NCI-H446 treated with DMSO at 0.1 percent for 48 hours (cell line): ENCODE results near the gene PRDM7.

ENCODE experiments used
- DNase-seq: peaks from one replicate; lab custom pipeline; 2025; lab: John Stamatoyannopoulos, UW

Gene PRDM7

DNA sequence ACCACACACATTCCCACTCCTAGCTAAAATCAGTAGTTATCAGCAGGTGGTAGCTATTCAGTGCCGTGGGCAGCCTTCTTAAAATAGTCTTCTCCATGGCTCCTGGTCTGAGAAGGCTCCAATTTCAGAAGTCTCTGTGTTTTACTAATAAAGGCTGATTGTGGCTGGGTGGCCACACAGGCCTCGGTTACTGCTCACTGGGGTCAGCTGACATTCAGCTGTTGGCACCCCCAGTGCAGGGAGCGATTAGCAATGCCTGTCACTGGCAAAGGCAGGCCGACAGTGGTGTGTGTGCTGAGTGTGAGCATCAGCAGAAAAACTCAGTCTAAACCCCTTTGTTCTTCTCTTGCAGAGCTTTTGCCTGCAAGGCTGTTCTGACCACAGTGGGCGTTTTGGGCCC lies 41.2 kb downstream of the PRDM7 start:
- DNase-seq, result no peak

DNA sequence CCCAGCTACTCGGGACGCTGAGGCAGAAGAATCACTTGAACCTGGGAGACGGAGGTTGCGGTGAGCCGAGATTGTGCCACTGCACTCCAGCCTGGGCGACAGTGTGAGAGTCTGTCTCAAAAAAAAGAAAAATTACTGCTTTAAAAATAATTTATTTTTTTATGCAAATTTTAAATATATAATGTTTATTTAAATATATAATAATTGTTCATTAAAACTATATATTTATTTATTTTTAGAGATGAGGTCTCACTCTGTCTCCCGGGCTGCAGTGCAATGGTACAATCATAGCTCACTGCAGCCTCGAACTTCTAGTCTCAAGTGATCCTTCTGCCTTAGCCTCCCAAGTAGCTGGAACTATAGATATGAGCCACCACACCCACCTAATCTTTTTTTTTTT lies 42.6 kb downstream of the PRDM7 start:
- no peak for DNase-seq

DNA sequence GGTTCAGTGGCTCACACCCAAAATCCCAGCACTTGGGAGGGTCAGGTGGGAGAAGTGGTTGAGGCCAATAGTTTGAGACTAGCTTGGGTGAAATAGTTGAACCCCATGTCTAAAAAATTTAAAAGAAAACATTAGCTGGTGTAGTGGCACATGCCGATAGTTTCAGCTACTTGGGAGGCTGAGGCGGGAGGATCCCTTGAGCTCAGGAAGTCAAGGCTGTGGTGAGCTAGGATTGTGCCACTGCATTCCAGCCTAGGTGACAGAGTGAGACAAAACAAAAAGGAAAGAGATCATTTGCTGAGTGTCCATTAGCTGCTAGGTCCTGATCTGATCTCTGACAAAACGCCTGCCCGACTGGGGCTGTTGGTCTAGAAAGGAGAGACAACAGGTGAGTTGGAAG lies 43.7 kb downstream of the PRDM7 start:
- DNase-seq, result no peak

DNA sequence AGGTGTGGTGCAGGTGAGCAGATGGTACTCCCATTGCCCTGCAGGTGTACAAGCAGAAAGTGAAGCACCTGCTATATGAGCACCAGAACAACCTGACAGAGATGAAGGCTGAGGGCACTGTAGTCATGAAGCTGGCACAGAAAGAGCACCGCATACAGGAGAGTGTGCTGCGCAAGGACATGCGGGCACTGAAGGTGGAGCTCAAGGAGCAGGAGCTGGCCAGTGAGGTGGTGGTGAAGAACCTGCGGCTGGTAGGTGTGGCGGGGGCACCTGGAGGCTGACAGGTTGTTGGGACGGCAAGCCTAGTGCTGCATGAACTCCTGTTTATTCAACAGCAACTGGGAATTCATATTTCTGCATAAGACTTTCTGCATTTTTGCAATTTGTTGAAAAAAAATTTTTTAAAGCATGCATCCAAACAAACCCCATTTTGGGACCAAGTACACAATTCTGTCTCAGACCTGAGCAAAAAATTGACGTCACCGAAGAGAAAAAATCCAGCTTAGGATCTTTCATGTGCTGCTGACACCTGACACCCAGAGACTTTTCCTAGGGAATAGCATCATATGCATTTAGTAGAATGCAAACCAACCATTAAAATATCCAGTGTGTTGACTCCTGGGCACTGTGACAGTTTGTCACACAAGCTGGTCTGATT lies 44.3 kb downstream of the PRDM7 start:
- no peak for DNase-seq

DNA sequence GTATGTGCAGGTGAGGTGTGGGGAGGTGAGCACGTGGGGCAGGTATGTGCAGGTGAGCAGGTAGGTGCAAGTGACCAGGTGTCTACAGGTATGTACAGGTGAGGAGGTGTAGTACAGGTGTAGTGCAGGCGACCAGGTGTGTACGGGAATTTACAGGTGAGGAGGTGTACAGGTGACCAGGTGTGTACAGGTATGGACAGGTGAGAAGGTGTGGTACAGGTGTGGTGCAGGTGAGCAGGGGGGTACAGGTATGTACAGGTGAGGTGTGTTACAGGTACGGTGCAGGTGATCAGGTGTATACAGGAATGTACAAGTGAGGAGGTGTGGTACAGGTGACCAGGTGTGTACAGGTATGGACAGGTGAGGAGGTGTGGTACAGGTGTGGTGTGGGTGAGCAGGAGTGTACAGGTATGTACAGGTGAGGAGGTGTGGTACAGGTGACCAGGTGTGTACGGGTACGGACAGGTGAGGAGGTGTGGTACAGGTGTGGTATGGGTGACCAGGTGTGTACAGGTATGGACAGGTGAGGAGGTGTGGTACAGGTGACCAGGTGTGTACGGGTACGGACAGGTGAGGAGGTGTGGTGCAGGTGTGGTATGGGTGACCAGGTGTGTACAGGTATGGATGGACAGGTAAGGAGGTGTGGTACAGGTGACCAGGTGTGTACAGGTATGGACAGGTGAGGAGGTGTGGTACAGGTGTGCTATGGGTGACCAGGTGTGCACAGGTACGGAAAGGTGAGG lies 45.0 kb downstream of the PRDM7 start:
- no peak for DNase-seq

DNA sequence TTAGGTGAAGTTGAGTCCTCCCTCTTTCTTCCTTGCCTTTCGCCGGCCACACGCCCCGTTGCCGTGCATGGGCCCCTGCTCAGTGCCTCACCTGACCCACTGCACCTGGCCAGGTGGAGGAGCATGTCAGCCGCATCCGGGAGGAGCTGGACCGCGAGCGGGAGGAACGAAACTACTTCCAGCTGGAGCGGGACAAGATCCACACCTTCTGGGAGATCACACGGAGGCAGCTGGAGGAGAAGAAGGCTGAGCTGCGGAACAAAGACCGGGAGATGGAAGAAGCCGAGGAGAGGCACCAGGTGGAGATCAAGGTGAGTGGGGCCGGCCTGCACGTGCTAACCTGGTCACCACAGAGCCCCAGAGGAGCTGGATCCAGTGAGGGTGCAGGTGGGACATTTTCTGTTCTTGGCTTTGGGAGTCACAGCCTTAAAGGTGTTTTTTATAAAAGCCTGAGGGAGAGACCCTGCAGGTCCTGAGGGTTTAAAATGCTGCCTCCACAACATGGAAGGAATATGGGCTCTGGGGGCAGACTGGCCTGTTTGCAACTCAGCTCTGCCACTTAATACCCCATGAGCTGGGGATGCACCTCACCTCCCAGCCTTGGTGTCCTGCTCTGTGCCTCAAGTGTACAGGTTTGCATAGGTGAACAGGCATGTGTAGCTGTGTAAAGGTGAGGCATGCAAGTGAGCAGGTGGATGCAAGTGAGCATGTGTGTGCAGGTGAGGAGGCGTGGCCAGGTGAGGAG lies 45.8 kb downstream of the PRDM7 start:
- no peak for DNase-seq

DNA sequence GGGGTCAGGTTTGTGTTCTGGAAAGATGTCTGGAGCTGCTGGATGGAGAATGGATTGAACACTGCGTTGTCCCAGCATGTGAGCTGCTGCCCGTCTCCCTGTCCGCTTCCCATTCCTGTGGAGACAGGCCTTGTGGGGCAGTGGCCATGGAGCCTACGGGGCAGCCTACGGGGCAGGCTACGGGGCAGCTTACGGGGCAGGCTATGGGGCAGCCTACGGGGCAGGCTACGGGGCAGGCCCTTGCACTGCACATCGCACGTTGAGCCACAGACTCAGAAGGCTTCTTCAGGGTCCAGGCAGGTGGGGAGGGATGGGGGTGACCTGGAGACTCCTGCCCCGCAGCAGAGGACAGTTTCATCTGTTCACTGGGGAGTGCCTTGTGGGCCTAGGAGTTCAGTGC lies 48.1 kb downstream of the PRDM7 start:
- DNase-seq, result no peak

DNA sequence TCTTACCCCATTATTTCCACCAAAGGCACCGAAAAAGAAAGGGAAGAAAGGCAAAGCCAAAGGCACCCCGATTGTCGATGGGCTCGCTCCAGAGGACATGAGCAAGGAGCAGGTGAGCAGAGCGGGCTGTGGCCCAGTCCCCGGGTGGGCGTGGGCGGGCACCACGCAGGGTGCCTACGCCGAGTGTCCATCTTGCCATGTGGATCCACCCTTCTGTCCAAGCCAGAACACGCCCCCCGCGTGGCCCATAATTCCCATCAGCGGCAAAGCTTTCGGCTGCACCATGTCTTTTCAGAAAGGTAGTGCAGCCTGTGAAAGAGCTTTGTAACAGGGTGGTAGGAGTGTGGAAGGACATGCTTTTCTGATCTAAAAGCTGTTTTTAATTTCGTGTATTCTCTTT lies 49.5 kb downstream of the PRDM7 start:
- no peak for DNase-seq

DNA sequence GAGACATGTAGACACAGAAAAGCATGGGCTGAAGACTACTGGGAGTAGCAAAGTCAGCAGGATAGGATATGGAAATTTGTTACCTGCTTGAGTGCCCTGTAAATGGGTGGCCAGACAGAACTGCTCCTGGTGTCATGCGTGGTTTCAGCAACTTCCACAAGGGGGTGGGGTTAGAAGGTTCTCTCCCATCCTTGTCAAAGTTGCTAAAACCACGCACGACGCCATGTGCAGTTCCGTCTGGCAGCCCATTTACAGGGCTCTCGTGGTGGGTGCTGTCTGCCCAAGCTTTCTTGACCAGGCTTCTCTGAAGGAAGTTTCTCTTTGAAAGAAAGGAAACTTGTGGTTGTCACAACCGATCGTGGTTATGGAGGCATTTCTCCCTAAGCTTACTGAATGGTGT lies 51.0 kb downstream of the PRDM7 start:
- DNase-seq, result no peak

DNA sequence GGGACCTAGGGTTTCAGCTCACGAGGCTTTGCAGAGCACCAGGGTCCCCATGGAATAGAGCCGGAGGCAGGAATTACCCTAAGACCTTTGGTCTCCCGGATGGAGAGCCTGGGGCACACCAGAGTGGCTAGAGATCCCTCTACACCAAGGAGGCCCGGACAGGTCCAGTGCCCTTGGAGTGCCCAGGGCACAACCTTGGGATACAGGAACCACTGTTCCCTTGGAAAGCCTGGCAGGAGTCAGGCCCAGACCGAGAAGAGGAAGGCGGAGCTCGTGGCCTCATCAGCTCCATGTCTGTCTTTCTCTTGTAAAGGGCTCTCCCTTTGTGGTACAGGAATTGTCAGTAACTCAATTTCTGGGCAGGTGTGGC lies 54.1 kb downstream of the PRDM7 start:
- no peak for DNase-seq

DNA sequence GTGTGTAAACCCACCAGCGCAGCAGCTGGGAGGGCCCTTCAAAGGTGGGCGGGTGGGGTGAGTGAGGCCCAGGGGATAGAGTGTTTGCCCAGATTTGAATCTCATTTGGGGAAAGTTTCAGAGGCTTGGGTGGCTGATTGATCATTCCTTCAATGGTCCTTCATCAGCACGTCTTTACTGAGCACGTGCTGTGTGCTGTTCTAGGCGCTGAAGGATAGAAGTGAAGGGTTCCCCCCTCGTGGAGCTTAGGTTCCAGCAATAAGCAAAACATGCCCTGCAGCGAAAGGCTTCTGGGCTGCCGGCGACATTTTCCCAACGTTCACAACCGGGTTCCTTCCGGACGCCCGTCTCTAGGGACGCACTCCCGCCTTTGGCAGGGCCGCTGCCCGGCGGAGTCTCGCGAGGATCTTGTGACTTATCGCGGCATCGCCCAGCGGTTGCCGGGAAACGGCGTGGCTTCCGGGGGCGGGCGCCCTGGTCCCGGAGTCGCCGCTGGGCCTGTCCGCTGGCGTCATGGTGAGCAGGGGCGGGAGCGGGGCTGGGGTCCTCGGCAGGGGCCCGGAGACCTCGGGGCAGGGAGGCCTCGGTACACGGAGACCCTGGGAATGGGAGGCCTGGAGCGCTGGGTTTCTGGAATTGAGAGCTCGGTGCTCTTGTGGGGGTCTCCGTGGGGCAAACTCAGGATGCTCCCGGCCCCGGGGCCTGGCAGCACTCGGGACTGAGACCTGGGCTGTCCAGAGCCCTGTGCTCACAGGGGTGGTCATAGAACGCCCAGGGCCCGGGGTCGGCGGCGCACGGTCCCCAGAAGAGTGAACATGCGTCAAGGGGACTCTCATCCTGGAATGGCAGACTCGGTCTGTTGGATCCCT lies 54.7 kb downstream of the PRDM7 start:
- peak; percentile 25 for DNase-seq

DNA sequence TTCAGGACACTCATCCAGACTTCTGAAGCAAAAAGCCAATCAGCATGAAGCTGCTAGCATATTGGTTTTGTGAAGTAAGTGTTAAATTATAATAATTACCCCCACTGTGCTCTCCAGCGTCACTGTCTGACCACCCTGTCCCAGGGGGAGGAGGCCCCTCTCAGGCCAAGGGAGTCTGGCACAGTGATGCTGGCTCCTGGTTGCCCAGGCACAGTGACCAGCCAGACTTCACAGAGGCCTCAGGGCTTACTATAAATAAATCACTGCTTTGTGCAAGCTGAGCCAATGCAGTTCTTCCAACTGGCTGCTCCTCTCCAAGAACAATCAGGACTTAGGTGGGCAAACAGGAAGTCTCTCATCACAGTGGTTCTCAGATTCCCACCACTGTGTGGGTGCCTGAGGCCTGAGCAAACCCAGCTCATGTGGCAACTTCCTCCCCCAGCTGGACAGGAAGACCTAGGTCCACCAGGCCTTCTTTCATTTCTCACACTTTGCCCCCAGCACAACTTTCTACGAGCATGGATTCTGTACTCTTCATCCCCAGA lies 56.2 kb downstream of the PRDM7 start:
- no peak for DNase-seq

DNA sequence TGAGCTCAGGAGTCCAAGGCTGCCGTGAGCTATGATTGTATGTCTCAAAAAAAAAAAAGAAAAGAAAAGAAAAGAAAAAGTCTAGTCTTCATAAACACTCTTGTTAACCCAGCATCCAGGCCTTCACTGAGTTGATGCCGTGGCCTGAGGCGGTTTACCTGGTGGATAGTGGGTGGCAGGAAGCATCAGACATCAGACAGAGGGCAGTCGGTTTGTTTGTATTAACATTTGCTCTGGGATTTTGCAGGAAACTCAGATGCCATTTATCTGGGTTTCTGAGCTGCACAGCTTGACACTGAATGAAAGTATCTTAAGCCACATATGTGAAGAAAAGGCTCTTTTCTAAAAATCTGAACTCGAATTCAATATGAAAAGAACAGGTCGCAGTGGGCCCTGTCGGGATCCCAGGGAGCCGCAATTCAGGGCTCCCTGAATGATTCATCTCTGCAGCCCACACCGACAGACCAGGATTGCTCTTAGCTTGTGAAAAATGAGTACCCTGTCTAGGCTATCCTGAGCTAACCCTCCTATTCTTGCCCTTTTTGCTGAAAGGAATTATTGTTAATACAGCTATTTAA lies 56.8 kb downstream of the PRDM7 start:
- DNase-seq, result no peak

DNA sequence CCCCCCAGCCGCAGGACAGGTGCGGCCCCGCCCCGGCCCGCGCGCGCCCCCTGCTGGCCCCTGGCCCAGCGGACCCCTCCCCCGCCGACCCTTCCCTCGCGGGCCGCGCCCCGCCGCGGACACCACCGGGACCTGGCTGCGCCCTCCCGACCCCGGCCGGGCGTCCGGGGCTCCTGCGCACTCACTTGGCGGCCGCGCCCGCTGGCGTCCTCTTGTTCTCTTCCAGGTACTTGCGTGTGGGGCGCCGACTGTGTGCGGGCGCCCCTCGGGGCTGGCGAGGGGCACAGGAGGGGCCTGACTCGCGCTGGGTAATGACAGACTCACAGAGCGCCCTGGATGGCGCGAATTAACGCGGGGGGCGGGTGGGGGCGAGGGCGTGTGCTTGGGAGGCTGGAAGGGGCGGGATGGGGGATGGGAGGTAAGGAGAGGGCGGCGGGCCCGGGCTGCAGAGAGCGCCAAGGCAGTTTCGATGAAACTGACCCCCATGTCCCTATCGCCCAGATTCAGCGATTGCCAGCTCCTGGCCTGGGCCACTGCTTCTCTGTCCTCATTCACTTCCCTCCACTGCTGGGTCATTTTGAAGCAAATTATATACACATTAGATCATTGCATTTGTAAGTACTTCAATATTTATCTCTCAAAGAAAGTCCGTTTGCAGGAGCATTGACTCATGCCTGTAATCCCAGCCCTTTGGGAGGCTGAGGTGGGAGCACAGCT lies 57.4 kb downstream of the PRDM7 start:
- no peak for DNase-seq

DNA sequence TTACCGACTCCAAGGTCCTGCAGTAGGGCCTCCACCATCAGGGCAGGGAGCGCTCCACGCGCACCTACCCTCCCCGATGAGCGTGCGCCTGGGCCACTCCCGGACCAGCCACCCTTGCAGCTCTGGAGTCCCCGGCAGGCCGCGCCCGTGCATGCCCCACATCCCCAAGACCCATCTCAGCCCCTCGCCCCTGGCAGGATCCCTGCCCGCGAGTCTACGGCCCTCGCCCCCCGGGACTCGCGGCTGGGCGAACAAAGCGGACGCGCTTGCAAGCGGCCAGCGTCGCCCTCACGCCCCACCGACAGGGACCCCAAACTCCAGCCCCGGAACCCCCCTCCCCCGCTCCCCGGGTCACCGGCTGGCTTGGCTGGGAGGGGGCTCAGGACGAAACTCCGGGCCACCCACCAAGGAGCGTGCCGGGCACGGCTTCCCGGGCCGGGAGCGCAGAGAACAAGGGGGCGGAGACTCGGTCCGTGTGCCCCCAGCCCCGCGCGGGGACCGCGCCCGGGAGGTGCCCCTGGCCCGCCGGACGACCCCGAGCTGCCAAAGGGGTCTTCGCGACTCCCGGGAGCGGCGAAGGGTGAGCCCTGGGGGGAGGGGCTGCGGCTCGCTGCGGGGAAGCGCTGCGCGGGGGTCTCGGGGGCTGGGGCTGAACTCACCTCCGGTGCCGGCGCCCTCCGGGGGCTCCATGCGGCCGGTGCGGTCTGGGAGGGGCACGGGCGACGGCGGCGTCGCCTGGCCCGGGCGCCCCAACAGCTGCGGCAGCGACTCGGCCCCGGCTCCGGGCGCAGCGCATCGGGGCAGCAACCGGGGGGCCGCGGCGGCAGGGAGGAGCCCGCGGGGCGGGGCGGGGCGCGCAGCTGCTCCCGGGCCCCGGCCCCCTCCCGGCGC lies 58.2 kb downstream of the PRDM7 start, which contains the start of gene DBNDD1:
Gene DBNDD1 (minus strand): TSS at position 805 of the 891 bp plus-strand sequence. CDS start 115 bp downstream, at position 690.
- no peak for DNase-seq

DNA sequence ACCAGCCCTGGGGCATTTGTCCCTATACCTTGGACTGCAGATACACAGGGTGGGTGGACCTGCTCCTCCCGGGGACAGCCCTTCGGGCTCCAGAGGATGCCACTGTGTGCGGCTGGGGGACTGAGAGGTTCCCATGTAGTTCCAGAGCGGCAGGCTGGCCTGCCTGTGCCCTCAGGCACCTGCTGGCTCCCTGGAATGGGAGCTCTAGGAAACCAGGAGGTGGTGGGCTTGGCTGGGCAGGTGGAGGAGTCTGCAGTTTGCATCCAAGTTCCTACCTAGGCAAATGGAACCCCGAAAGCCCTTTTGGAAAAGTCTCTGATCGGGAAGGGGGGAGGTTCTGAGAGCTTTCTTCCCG lies 58.9 kb downstream of the PRDM7 start:
- no peak for DNase-seq

DNA sequence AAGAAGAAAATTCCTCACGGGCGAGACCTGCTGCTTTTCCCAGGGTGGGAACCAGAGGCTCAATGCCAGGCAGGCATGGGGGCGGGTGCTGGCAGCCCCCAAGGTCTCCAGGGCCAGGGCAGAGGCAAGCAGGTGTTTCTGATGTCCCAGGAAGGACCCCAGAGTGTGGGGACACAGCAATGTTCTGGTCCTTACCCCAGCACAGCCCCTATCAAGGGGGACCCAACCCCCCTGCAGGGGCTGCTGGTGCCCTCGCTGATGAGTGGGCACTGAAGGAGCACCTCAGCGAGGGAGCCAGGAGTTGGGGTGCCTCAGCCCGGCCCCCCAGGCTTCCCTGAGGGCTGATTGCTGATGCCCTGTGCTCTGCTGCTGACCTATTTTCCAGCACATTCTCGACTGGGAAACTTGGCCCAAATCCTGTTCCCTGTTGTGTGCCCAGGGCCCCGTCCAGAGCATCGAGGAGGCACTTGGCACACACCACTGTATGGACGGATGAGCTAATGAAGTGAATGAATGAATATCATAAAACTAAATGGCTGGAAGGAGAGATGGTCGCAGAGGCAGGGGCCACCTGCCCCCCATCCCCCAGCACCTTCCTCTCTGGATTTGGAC lies 60.7 kb downstream of the PRDM7 start:
- DNase-seq, result no peak

DNA sequence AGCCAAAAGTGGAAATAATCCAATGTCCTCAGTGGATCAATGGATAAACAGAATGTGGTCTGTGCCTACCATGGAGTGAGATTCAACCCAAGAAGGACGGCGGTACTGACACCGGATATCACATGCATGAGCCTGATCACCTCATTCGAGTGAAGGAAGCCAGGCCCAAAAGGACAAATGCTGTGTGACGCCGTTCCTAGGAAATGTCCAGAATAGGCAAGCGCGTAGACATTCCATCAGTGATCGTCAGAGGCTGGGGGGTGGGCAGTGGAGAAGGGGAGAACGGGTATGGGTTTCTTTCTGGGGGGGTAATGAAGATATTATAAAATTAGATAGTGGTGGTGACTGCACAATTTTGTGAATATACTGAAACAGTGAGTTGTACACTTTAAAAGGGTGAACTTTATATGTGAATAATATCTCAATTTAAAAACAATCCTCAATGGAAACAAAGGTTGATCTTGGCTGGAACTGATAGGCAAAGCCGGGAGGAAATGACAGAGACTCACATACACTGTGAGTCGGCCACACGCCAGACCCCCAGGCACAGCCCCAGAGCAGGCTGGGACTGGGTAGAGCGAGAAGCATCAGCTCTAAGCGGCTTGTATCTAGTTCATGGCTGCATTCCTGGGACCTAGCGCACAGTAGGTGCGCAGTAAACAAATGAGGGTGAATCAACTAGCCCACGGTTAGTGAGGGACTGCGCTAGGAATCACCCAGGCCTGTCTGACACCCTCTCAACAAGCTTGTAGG lies 61.4 kb downstream of the PRDM7 start:
- no peak for DNase-seq
